Measurements from ENCODE around the gene GCKR. TPM values are rescaled to one million over a fixed set of nuclear protein-coding genes. Genes with fewer than 3 reads are reported as not detected.

Gene GCKR
- polyA plus RNA-seq, 1 donor from 2014 or later, result 2.5 TPM

DNA sequence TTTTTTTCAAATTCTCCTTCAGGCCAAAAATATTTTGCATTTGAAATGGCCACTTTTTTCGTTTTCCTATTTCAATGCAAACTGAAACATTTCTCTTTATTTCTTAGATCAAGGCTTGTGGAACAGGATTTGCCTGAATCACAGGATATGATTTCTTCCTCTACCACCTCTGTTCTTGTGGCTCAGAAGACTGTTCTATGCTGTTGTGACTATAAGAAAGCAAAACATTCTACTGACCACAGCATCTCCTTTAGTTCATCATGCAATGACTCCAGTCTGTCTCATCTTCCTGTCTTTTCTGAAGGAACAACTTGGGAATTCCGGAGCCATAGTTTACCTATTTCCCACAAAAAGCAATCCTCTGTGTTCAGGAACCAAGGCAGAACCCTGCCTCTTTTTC, 70.0 kb downstream of the GCKR start:
- Histone ChIP-seq H3K27ac (ENCODE audit: low read length) (no peak overlapping the region), H2AFZ (ENCODE audit: low read depth, low read length) (no peak overlapping the region), H3K79me2 (replicated peaks; ENCODE audit: insufficient read depth, low read length) (no peaks in the 10 kb centered on the region), H3K9ac (ENCODE audit: low read length) (no peak overlapping the region), H3K27me3 (ENCODE audit: insufficient read depth, low read depth, low read length) (no peaks in the 10 kb centered on the region), H3K36me3 (ENCODE audit: insufficient read depth, low read length) (no peaks in the 10 kb centered on the region), H3K4me3 (ENCODE audit: low read length) (no peak overlapping the region), H3K9me3 (ENCODE audit: low read length) (no peaks in the 10 kb centered on the region), H3F3A (ENCODE audit: insufficient read depth, low read length, poor library complexity, severe bottlenecking) (no peaks in the 10 kb centered on the region), H3K9me2 (ENCODE audit: insufficient read depth, low read length) (no peaks in the 10 kb centered on the region), H3K4me2 (ENCODE audit: low read length) (no peak overlapping the region), H4K20me1 (ENCODE audit: insufficient read depth) (no peaks in the 10 kb centered on the region)
- TF ChIP-seq POLR2AphosphoS5 (IDR thresholded peaks at IDR 0.05), result no peak
- TF ChIP-seq, protein P1, sequence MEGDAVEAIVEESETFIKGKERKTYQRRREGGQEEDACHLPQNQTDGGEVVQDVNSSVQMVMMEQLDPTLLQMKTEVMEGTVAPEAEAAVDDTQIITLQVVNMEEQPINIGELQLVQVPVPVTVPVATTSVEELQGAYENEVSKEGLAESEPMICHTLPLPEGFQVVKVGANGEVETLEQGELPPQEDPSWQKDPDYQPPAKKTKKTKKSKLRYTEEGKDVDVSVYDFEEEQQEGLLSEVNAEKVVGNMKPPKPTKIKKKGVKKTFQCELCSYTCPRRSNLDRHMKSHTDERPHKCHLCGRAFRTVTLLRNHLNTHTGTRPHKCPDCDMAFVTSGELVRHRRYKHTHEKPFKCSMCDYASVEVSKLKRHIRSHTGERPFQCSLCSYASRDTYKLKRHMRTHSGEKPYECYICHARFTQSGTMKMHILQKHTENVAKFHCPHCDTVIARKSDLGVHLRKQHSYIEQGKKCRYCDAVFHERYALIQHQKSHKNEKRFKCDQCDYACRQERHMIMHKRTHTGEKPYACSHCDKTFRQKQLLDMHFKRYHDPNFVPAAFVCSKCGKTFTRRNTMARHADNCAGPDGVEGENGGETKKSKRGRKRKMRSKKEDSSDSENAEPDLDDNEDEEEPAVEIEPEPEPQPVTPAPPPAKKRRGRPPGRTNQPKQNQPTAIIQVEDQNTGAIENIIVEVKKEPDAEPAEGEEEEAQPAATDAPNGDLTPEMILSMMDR (IDR thresholded peaks at IDR 0.05; ENCODE audit: poor library complexity, severe bottlenecking), result no peak
- TF ChIP-seq SMC3 (conservative IDR thresholded peaks at IDR 0.05; ENCODE audit: poor library complexity), result no peak
- no peak for TF ChIP-seq EP300 (conservative IDR thresholded peaks at IDR 0.05; ENCODE audit: poor library complexity, severe bottlenecking)
- TF ChIP-seq RAD21 (conservative IDR thresholded peaks at IDR 0.05), result no peak
- TF ChIP-seq EZH2 (IDR thresholded peaks at IDR 0.05; ENCODE audit: borderline replicate concordance, insufficient read depth, low read length, poor library complexity, severe bottlenecking), result no peak
- no peak for TF ChIP-seq TAF1 (IDR thresholded peaks at IDR 0.05; ENCODE audit: low read depth)
- TF ChIP-seq, protein P2, sequence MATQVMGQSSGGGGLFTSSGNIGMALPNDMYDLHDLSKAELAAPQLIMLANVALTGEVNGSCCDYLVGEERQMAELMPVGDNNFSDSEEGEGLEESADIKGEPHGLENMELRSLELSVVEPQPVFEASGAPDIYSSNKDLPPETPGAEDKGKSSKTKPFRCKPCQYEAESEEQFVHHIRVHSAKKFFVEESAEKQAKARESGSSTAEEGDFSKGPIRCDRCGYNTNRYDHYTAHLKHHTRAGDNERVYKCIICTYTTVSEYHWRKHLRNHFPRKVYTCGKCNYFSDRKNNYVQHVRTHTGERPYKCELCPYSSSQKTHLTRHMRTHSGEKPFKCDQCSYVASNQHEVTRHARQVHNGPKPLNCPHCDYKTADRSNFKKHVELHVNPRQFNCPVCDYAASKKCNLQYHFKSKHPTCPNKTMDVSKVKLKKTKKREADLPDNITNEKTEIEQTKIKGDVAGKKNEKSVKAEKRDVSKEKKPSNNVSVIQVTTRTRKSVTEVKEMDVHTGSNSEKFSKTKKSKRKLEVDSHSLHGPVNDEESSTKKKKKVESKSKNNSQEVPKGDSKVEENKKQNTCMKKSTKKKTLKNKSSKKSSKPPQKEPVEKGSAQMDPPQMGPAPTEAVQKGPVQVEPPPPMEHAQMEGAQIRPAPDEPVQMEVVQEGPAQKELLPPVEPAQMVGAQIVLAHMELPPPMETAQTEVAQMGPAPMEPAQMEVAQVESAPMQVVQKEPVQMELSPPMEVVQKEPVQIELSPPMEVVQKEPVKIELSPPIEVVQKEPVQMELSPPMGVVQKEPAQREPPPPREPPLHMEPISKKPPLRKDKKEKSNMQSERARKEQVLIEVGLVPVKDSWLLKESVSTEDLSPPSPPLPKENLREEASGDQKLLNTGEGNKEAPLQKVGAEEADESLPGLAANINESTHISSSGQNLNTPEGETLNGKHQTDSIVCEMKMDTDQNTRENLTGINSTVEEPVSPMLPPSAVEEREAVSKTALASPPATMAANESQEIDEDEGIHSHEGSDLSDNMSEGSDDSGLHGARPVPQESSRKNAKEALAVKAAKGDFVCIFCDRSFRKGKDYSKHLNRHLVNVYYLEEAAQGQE (IDR thresholded peaks at IDR 0.05; ENCODE audit: borderline replicate concordance), result no peak
- TF ChIP-seq MXI1 (conservative IDR thresholded peaks at IDR 0.05; ENCODE audit: poor library complexity, severe bottlenecking), result no peak

DNA sequence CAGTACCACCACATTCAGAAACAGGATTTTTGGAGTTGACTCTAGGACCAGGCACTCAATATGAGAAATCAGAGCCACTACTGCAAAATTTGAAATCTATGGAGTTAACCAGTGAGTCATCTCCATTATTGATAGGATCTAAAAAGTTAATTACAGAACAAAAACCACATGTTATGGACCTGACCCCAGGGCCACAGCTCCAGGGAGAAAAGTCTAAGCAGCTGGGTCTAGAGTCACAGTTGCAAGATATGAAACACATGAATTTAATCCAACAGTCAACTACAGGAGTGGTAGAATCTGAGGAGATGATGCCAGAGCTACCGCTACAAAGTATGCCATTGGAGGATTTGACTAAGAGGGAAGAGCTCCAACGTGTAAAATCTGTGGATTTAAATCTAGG, 72.8 kb downstream of the GCKR start:
- H3K27me3 ChIP-seq (ENCODE audit: insufficient read depth, low read depth, low read length), result no peaks in the 10 kb centered on the region
- H3K9ac ChIP-seq (ENCODE audit: low read length), result no peak overlapping the region
- H3K4me2 ChIP-seq (ENCODE audit: low read length), result no peak overlapping the region
- no peak overlapping the region for H2AFZ ChIP-seq (ENCODE audit: low read depth, low read length)
- no peak overlapping the region for H3K27ac ChIP-seq (ENCODE audit: low read length)
- TF ChIP-seq TAF1 (IDR thresholded peaks at IDR 0.05; ENCODE audit: low read depth) (no peak), EP300 (conservative IDR thresholded peaks at IDR 0.05; ENCODE audit: poor library complexity, severe bottlenecking) (no peak), SMC3 (conservative IDR thresholded peaks at IDR 0.05; ENCODE audit: poor library complexity) (no peak), MXI1 (conservative IDR thresholded peaks at IDR 0.05; ENCODE audit: poor library complexity, severe bottlenecking) (no peak), POLR2AphosphoS5 (IDR thresholded peaks at IDR 0.05) (no peak), RAD21 (conservative IDR thresholded peaks at IDR 0.05) (no peak), EZH2 (IDR thresholded peaks at IDR 0.05; ENCODE audit: borderline replicate concordance, insufficient read depth, low read length, poor library complexity, severe bottlenecking) (no peak)
- TF ChIP-seq, protein P1 (IDR thresholded peaks at IDR 0.05; ENCODE audit: poor library complexity, severe bottlenecking), result no peak
- TF ChIP-seq, protein P2 (IDR thresholded peaks at IDR 0.05; ENCODE audit: borderline replicate concordance), result no peak
- no peak overlapping the region for H3K4me3 ChIP-seq (ENCODE audit: low read length)
- no peaks in the 10 kb centered on the region for H3F3A ChIP-seq (ENCODE audit: insufficient read depth, low read length, poor library complexity, severe bottlenecking)
- no peaks in the 10 kb centered on the region for H4K20me1 ChIP-seq (ENCODE audit: insufficient read depth)
- H3K9me2 ChIP-seq (ENCODE audit: insufficient read depth, low read length), result no peaks in the 10 kb centered on the region
- H3K9me3 ChIP-seq (ENCODE audit: low read length), result no peaks in the 10 kb centered on the region
- H3K36me3 ChIP-seq (ENCODE audit: insufficient read depth, low read length), result no peaks in the 10 kb centered on the region
- H3K79me2 ChIP-seq (replicated peaks; ENCODE audit: insufficient read depth, low read length), result no peaks in the 10 kb centered on the region
